Type B pancreatic cell (in vitro differentiated cells): Measurements from ENCODE around the gene KLHL25. TPM values are rescaled to one million over a fixed set of nuclear protein-coding genes. Genes with fewer than 3 reads are reported as not detected.

ENCODE experiments used
- DNase-seq: peaks from one replicate; pipeline ENCODE4 v3.0.0; 2021; ENCODE audit warnings: mixed read lengths; ENCODE audit not compliant: unreplicated experiment; ENCODE audit errors: extremely low spot score
- H3K27ac Mint-ChIP-seq: 2 replicates; pipeline ENCODE4 v1.8.0; 2021; ENCODE audit warnings: mild to moderate bottlenecking, mixed read lengths
- H3K27me3 Mint-ChIP-seq: 2 replicates; pipeline ENCODE4 v1.8.0; 2021; ENCODE audit warnings: mixed read lengths
- H3K36me3 Mint-ChIP-seq: 2 replicates; pipeline ENCODE4 v1.8.0; 2021; ENCODE audit warnings: mixed read lengths
- H3K4me1 Mint-ChIP-seq: one replicate; pipeline ENCODE4 v1.8.0; 2021; ENCODE audit warnings: mixed read lengths; ENCODE audit not compliant: unreplicated experiment
- H3K4me3 Mint-ChIP-seq: 2 replicates; pipeline ENCODE4 v1.8.0; 2021; ENCODE audit warnings: mild to moderate bottlenecking, mixed read lengths
- H3K9me3 Mint-ChIP-seq: 2 replicates; pipeline ENCODE4 v1.8.0; 2021; ENCODE audit warnings: mixed read lengths
- total RNA-seq: library from RNA; stranded (reverse); gene quantifications from 2 replicates; pipeline ENCODE4 v1.2.1, GENCODE V29; 2021; ENCODE audit warnings: low replicate concordance
- TF ChIP-seq, protein P1 (sequence below): fragments of 200-600 bp; sonication (generic); conservative IDR thresholded peaks from 2 replicates; pipeline ENCODE4 v1.5.0; 2021; ENCODE audit warnings: antibody characterized with exemption, mild to moderate bottlenecking

The KLHL25 gene
- total RNA-seq, 1 donor from 2014 or later = 12.3 TPM

DNA sequence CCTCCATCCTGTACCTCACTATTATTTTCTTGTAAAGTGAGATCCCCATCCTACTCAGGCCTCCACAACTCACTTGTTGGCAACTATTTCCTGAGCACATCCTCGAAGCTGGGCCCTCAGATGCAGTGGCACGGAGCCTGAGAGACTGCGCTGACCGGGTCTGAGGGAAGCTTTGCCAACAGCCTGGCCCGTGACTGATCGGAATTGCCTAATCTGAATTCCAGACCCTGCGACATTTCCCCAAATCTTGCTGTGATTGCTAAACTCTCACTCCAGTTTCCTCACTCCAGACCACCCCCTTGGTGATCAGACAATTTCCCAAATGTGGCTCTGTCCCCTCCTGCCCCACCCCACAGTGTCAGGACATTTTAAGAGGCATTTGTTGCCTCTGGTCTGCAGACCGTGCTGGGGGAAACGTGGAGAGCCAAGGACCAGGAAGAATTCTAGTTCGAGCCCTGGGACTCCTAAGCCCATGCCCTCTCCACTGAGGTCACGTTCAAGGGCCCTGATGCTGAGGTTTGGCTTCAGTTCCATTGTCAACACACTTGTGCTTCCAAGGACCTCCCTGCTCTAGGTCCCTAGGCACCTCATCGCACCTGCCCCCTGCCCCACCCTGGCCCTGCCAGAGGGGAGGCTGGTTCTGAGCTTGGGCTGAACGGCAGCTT lies 22.8 kb downstream of the KLHL25 start:
- Mint-ChIP-seq H3K4me1 (peaks cover 17% of the 10 kb centered on the region), H3K4me3 (no peak overlapping the region), H3K36me3 (no peaks in the 10 kb centered on the region), H3K27ac (no peak overlapping the region), H3K27me3 (no peaks in the 10 kb centered on the region), H3K9me3 (no peaks in the 10 kb centered on the region)
- no peak for DNase-seq
- TF ChIP-seq, protein P1, sequence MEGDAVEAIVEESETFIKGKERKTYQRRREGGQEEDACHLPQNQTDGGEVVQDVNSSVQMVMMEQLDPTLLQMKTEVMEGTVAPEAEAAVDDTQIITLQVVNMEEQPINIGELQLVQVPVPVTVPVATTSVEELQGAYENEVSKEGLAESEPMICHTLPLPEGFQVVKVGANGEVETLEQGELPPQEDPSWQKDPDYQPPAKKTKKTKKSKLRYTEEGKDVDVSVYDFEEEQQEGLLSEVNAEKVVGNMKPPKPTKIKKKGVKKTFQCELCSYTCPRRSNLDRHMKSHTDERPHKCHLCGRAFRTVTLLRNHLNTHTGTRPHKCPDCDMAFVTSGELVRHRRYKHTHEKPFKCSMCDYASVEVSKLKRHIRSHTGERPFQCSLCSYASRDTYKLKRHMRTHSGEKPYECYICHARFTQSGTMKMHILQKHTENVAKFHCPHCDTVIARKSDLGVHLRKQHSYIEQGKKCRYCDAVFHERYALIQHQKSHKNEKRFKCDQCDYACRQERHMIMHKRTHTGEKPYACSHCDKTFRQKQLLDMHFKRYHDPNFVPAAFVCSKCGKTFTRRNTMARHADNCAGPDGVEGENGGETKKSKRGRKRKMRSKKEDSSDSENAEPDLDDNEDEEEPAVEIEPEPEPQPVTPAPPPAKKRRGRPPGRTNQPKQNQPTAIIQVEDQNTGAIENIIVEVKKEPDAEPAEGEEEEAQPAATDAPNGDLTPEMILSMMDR = no peak

DNA sequence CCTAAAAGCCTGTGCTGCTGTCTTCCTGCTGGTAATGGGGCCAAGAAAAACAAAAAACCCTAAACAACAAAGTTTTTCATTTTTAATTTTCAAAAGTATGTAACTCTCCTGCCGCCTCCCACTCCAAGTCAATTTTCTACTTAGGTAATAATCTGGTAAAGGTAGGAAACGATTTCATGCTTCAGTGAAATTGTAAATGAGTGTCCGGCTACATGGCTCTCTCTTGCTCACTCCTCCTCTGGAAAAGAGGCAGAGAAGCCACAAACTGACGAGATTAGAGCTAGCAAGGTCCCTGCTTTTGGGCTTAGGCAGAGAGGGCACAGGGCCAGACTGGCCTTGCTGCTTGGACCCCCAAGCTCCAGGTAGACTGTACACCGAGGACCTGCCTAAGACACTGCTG lies 23.5 kb downstream of the KLHL25 start:
- Mint-ChIP-seq H3K27ac (no peak overlapping the region), H3K4me1 (peaks cover 21% of the 10 kb centered on the region), H3K9me3 (no peaks in the 10 kb centered on the region), H3K4me3 (no peak overlapping the region), H3K36me3 (no peaks in the 10 kb centered on the region), H3K27me3 (no peaks in the 10 kb centered on the region)
- DNase-seq = no peak
- TF ChIP-seq, protein P1 = no peak

DNA sequence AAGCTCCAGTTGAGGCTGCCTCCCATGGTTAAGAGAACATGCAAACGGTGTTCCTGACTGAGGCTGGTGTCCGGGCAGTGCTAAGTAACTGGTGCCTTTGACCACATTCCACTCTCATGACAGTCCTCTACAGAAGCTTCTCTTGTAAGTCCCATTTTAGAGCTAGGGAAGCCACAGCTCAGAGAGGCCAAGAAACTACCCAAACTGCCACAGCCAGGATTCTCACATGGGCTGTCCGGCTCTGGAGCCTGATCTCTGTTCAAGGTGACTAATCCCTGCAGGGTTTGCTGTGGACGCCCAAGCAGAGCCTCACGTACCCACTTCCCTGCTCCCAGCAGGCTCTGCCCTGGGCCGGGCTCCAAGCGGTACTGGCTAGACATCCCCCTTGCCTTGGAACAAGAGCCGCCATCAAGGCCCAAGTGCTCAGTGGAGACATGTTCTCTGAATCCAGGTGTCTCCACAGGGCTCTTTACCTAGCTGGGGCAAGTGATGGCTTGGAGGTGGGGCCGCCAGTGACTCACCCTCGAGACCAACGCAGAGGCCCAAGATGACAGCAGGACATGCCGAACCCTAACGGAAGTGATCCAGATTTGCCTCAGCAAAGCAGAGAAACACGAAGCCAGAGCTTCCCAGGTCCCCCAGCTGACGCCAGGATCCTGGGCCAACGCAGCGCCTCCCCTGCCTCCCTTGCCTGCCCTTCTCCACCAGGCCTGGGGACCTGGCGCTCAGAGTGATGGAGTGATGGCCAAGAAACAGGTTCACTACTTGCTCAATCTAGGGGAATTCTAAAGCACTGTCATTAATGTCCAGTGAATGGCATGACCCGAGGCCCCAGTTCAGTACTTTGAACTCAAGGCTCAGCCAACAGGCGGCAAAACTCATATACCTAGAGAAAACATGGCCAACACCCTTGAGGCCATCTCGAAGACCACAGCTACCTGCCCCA lies 24.4 kb downstream of the KLHL25 start:
- no peaks in the 10 kb centered on the region for H3K27me3 Mint-ChIP-seq
- no peaks in the 10 kb centered on the region for H3K9me3 Mint-ChIP-seq
- H3K4me1 Mint-ChIP-seq = peaks cover 24% of the 10 kb centered on the region
- no peaks in the 10 kb centered on the region for H3K36me3 Mint-ChIP-seq
- no peak for DNase-seq
- TF ChIP-seq, protein P1 = no peak
- no peak overlapping the region for H3K4me3 Mint-ChIP-seq
- no peak overlapping the region for H3K27ac Mint-ChIP-seq

DNA sequence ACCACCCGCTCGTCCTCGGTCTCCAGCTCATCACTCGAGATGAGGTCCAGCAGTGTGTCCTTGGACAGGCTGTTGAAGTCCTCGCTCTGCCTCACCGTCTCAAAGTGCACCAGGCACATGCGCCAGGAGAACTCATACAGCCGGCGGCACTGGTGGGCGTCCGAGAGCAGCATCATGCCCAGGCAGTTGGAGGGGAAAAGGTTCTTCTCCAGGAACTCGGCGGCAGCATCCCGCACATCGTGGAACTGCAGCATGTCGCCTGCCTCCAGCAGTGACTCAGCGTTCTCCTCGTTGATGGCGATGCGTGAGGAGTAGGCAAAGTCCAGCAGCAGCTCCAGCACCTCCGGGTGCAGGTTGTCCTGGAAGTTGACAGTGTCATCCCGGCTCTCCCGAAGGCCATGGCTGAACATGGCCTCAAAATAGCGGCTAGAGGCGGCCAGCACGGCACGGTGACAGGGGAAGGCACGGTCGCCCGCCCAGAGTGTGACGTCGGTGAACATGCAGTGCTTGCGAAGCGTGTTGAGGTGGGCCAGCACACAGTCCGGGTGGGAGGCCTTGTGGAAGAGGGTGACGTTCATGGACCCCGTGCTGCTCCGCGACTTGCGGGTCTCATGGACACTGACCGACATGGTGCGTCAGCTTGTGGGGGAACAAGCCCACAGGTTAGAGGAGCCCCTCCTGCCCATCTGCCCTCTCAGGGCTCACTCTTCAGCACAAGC lies 25.4 kb downstream of the KLHL25 start:
- TF ChIP-seq, protein P1 = no peak
- no peaks in the 10 kb centered on the region for H3K27me3 Mint-ChIP-seq
- DNase-seq = no peak
- no peak overlapping the region for H3K27ac Mint-ChIP-seq
- no peaks in the 10 kb centered on the region for H3K36me3 Mint-ChIP-seq
- no peak overlapping the region for H3K4me3 Mint-ChIP-seq
- H3K4me1 Mint-ChIP-seq = peaks cover 24% of the 10 kb centered on the region
- no peaks in the 10 kb centered on the region for H3K9me3 Mint-ChIP-seq

DNA sequence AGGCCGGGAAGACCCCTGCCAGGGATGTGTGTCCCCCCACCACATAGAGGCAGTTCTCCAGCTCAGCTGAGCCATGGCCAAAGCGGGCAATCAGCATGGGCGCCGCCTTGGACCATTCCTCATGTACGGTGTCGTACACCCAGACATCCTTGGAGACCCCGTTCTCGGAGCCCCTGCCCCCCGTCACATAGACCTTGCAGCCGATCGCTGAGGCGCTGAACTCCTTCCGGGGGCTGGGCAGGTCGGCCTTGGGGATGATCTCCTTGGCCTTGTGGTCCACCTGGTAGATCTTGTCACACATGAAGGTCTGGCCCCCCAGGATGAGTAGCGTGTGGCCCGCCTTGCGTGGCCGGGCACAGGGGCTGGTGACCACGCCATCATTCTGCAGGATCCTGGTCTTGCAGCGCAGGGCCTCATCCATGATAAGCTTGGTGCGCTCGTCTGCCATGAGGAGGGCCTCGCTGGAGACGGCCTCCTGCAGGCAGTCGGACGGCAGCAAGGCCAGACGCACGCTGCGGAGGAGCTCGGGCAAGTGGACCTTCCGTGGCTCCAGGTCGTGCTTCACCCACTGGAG lies 26.0 kb downstream of the KLHL25 start:
- H3K4me1 Mint-ChIP-seq = peaks cover 24% of the 10 kb centered on the region
- TF ChIP-seq, protein P1 = no peak
- H3K4me3 Mint-ChIP-seq = no peak overlapping the region
- H3K27me3 Mint-ChIP-seq = no peaks in the 10 kb centered on the region
- no peak for DNase-seq
- no peaks in the 10 kb centered on the region for H3K9me3 Mint-ChIP-seq
- H3K27ac Mint-ChIP-seq = no peak overlapping the region
- no peaks in the 10 kb centered on the region for H3K36me3 Mint-ChIP-seq
